Activated B cell treated with CpG ODN at 0.5 μM for 24 hours (primary cell): ENCODE results near the gene IRX3. TPM values are rescaled to one million over a fixed set of nuclear protein-coding genes. Genes with fewer than 3 reads are reported as not detected.

Source experiments
- ATAC-seq: fragments of 200-7000 bp; cut with Tn5 transposase; one replicate; pipeline ENCODE4 v1.10.0; 2021; ENCODE audit warnings: low read depth, mild to moderate bottlenecking, moderate library complexity
- CTCF ChIA-PET: fragments of 350-600 bp; sonication (Branson Sonifier 250); formaldehyde crosslinking; loops from one replicate; lab custom pipeline; 2021; ENCODE audit warnings: antibody characterized with exemption; lab: Charles Lee
- POLR2A ChIA-PET: fragments of 350-600 bp; sonication (Branson Sonifier 250); formaldehyde crosslinking; loops from one replicate; lab custom pipeline; 2021; ENCODE audit warnings: antibody characterized with exemption; lab: Charles Lee
- DNase-seq: peaks from one replicate; pipeline ENCODE4 v3.0.0; 2022
- H3K27ac Mint-ChIP-seq: one replicate; pipeline ENCODE4 v1.8.0; 2020; ENCODE audit warnings: mixed read lengths
- H3K27me3 Mint-ChIP-seq: one replicate; pipeline ENCODE4 v1.8.0; 2021; ENCODE audit warnings: mixed read lengths
- H3K36me3 Mint-ChIP-seq: one replicate; pipeline ENCODE4 v1.8.0; 2021; ENCODE audit warnings: low read depth, mixed read lengths
- H3K4me1 Mint-ChIP-seq: one replicate; pipeline ENCODE4 v1.8.0; 2021; ENCODE audit warnings: mixed read lengths
- H3K4me3 Mint-ChIP-seq: one replicate; pipeline ENCODE4 v1.8.0; 2020; ENCODE audit warnings: mild to moderate bottlenecking, mixed read lengths
- H3K9me3 Mint-ChIP-seq: one replicate; pipeline ENCODE4 v1.8.0; 2020; ENCODE audit warnings: mixed read lengths
- intact Hi-C: fragments of 100-400 bp; cut with micrococcal nuclease; formaldehyde crosslinking; loops from one replicate; pipeline ENCODE4 v1.15.1; 2024
- total RNA-seq: library from RNA; stranded (reverse); gene quantifications from 2 replicates; pipeline ENCODE4 v1.2.3, GENCODE V29; 2022
- TF ChIP-seq, protein P1 (sequence below): fragments of 200-600 bp; IDR thresholded peaks from one replicate; pipeline ENCODE4 v1.8.0; 2022; ENCODE audit warnings: antibody characterized with exemption, mild to moderate bottlenecking

Gene IRX3
- total RNA-seq, 1 donor from 2014 or later, result not detected

DNA sequence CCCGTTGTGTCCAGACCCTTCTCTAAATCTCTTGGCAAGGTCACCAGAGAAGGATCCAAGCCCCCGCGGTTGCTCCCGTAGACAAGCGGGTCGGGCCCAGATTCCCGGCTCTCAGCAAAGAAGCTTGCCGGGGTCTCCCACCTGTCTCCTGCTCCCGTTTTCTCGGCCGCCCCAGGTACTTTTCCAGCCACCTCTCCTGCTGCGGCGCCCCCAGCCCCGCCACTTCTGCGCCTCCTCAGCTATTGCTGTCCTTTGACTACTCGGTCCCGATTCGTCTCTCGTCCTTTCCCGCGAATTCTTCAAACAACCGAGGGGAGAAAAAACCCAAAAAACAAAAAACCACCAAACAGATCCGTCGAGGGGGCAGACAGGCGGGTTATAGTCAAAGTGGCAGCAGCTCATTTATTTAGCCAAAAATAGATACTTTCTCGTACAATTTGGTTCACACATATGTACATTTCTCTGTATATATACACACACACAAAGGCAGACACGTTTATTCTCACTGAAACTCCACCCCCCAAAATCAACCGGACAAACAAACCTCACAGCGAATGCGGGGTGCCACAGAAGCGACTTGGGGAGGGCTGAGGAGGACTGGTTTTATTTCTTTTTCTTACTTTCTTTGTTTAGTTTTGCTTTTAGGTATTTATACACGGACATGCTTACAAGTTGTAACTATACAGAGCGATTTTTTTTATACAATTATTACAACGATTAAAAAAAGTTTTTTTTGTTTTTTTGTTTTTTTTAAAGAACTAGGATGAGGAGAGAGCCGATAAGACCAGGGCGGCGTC is 3.5 kb downstream of the IRX3 start:
- CTCF ChIA-PET, result no interaction called here
- TF ChIP-seq, protein P1, sequence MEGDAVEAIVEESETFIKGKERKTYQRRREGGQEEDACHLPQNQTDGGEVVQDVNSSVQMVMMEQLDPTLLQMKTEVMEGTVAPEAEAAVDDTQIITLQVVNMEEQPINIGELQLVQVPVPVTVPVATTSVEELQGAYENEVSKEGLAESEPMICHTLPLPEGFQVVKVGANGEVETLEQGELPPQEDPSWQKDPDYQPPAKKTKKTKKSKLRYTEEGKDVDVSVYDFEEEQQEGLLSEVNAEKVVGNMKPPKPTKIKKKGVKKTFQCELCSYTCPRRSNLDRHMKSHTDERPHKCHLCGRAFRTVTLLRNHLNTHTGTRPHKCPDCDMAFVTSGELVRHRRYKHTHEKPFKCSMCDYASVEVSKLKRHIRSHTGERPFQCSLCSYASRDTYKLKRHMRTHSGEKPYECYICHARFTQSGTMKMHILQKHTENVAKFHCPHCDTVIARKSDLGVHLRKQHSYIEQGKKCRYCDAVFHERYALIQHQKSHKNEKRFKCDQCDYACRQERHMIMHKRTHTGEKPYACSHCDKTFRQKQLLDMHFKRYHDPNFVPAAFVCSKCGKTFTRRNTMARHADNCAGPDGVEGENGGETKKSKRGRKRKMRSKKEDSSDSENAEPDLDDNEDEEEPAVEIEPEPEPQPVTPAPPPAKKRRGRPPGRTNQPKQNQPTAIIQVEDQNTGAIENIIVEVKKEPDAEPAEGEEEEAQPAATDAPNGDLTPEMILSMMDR, result no peak
- ATAC-seq (no peak), DNase-seq (no peak)
- H3K36me3 Mint-ChIP-seq, result no peaks in the 10 kb centered on the region
- no peak overlapping the region for H3K4me3 Mint-ChIP-seq
- no peak overlapping the region for H3K27ac Mint-ChIP-seq
- intact Hi-C loops, result no loop called here
- H3K4me1 Mint-ChIP-seq, result peaks cover 17% of the 10 kb centered on the region
- POLR2A ChIA-PET, result interaction anchor here (0.6 kb wide), 1 partner anchor 623 kb away, joined by 5 read pairs; no protein-coding TSS in a partner anchor
- peaks cover 58% of the 10 kb centered on the region for H3K27me3 Mint-ChIP-seq
- no peaks in the 10 kb centered on the region for H3K9me3 Mint-ChIP-seq

DNA sequence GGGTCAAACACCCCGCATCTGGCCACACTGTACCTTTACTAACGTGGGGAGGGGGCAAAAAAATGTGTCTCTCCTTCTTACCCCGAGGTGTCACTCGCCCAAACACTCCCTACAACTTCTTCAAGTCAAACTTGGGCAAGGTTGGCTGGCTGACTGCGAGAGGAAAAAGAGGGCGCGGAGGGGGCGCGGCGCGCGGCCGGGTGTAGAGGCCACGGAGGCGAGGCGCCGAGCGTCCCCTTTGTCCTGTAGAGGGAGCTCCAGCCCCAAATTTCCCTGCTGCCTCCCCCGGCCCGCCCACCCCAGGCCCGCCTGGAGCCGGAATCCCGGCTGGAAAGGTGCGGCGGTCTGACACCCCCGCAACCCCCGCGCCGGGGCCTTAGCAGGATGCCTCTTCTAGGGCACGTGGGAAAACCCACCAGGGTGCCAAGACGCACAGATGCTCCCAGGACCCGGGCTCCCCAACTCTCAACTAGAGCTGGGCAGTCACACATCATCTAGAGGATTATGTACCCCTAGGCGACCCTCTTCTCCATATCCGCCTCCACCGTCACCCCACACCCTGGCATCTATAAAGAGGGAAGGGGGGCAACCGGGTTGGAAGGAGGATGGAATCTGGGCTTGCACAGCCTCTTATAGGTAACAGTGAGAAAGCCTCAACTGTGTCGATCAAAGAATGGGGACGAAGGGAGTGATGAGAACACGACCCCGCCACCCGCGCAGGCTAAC is 4.2 kb downstream of the IRX3 start:
- ATAC-seq, result no peak
- ChIA-PET POLR2A (interaction anchor here (0.6 kb wide), 1 partner anchor 623 kb away, joined by 5 read pairs; no protein-coding TSS in a partner anchor), CTCF (no interaction called here)
- H3K27ac Mint-ChIP-seq, result no peak overlapping the region
- intact Hi-C loops, result no loop called here
- TF ChIP-seq, protein P1, result no peak
- no peaks in the 10 kb centered on the region for H3K9me3 Mint-ChIP-seq
- DNase-seq, result no peak
- H3K27me3 Mint-ChIP-seq, result peaks cover 58% of the 10 kb centered on the region
- no peak overlapping the region for H3K4me3 Mint-ChIP-seq
- H3K4me1 Mint-ChIP-seq, result peaks cover 15% of the 10 kb centered on the region
- H3K36me3 Mint-ChIP-seq, result no peaks in the 10 kb centered on the region

DNA sequence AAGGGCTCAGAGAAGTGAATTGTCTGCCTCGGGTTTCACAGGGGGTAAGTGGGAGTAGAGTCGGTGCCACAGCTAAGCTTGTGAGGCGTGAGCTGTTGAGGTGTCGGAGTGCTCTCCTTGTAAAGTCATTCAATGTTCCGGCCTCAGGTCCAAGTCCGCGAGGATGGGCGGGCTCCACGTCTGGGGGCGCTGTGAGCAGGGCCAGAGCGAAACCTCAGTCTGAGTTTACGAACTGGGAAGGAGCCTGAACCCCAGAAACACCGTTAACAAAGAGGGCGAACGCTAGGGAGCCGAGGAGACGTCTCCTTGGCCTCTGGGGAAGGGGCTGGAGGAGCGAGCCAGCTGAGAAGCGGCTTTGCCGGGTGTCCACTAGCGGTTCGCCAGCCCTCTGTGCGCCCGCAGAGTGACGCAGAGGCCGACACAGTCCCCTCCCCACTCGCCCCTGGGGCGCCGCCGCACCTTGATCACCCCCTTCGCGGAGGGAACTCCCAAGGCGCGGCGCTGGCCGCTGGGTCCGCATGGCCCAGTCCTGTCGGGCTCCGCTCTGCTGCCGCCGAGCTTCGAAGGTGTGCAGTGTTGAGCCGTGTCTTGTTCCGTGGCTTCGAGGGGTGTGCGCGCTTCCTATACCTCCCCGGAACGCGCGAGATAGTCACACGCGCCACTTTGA is 4.9 kb downstream of the IRX3 start:
- Mint-ChIP-seq H3K4me1 (peaks cover 15% of the 10 kb centered on the region), H3K27me3 (peaks cover 58% of the 10 kb centered on the region), H3K27ac (no peak overlapping the region), H3K9me3 (no peaks in the 10 kb centered on the region), H3K4me3 (no peak overlapping the region), H3K36me3 (no peaks in the 10 kb centered on the region)
- POLR2A ChIA-PET, result no interaction called here
- ATAC-seq (no peak), DNase-seq (no peak)
- CTCF ChIA-PET, result no interaction called here
- TF ChIP-seq, protein P1, result no peak
- intact Hi-C loops, result no loop called here

DNA sequence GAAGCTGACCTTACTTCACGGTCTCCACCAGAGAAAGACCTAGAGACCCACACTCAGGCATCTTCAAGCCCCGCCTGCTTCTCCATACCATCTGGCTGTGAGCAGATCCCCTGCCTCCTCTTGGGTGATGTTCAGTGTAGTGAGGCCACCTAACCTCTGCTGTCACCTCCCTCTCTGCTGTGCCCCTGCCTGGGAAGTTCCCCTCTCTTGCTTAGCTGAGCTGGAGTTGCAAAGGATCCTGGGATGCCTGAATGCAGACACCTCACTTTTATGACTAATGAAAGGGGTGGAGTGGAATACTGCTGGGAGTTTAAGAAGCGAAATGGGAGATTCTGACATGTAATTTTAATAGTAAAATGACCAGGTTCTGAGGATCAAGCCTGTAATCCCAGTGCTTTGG is 5.8 kb downstream of the IRX3 start:
- ChIA-PET CTCF (no interaction called here), POLR2A (no interaction called here)
- no peaks in the 10 kb centered on the region for H3K36me3 Mint-ChIP-seq
- no peak overlapping the region for H3K4me3 Mint-ChIP-seq
- no peaks in the 10 kb centered on the region for H3K9me3 Mint-ChIP-seq
- H3K27me3 Mint-ChIP-seq, result peaks cover 53% of the 10 kb centered on the region
- peaks cover 10% of the 10 kb centered on the region for H3K4me1 Mint-ChIP-seq
- ATAC-seq (no peak), DNase-seq (no peak)
- H3K27ac Mint-ChIP-seq, result no peak overlapping the region
- intact Hi-C loops, result no loop called here
- TF ChIP-seq, protein P1, result no peak
